GM12878 (cell line): ENCODE data around the gene PLRG1. TPM values are rescaled to one million over a fixed set of nuclear protein-coding genes. Genes with fewer than 3 reads are reported as not detected.

Experiments used
- ATAC-seq: fragments of 200-7000 bp; cut with Tn5 transposase; 3 replicates; pipeline ENCODE4 v1.9.1; 2020; ENCODE audit warnings: mild to moderate bottlenecking, moderate library complexity
- BruUV-seq: library from RNA; stranded (reverse); fragments of 400-500 nt; replicated peaks from 2 replicates; lab custom pipeline; 2021; lab: Mats Ljungman, UMichigan
- CTCF ChIA-PET: fragments of 300-600 bp; sonication (Branson Sonifier 250); formaldehyde crosslinking; extraction: SDS; loops from one replicate; lab custom pipeline; 2021; ENCODE audit warnings: inconsistent platforms; lab: Yijun Ruan, JAX
- POLR2A ChIA-PET: fragments of 350-600 bp; formaldehyde crosslinking; extraction: SDS; loops from one replicate; lab custom pipeline; 2021; ENCODE audit warnings: inconsistent platforms; lab: Charles Lee
- RAD21 ChIA-PET: fragments of 300-600 bp; sonication (Branson Sonifier 250); formaldehyde crosslinking; loops from one replicate; lab custom pipeline; 2023; ENCODE audit warnings: antibody characterized with exemption; ENCODE audit not compliant: unreplicated experiment; lab: Charles Lee
- SMC1A ChIA-PET: fragments of 300-600 bp; sonication (Branson Sonifier 250); formaldehyde crosslinking; loops from one replicate; lab custom pipeline; 2023; ENCODE audit not compliant: unreplicated experiment, uncharacterized antibody; lab: Charles Lee
- DNase-seq: peaks from one replicate; pipeline ENCODE4 v3.0.0-alpha.2; 2011; ENCODE audit warnings: low read depth, low spot score
- FAIRE-seq: peaks from 3 replicates; lab custom pipeline; 2011; peaks lifted over from hg19 to GRCh38; lab: Jason Lieb, UNC
- H2AFZ ChIP-seq: 2 replicates; pipeline ENCODE4 v1.6.0; 2011; ENCODE audit warnings: low read depth, low read length, control low read depth; ENCODE audit not compliant: control insufficient read depth
- H3K27ac ChIP-seq: 2 replicates; pipeline ENCODE4 v1.5.1; 2011; ENCODE audit warnings: control low read depth; ENCODE audit not compliant: control insufficient read depth, insufficient read depth
- H3K27me3 ChIP-seq, 2 experiments: replicated peaks in 1 of 2; 2 replicates each; pipeline versions ENCODE4 v1.6.0 to v1.6.1; 2011; ENCODE audit warnings: low read length in 1 of 2; ENCODE audit not compliant: control insufficient read depth in 2 of 2, insufficient read depth in 2 of 2
- H3K36me3 ChIP-seq, 2 experiments: 2 replicates each; pipeline ENCODE4 v1.5.1; 2011; ENCODE audit warnings: low read length in 1 of 2; ENCODE audit not compliant: control insufficient read depth in 2 of 2, insufficient read depth in 2 of 2
- H3K4me1 ChIP-seq: 2 replicates; pipeline ENCODE4 v1.6.1; 2011; ENCODE audit warnings: mild to moderate bottlenecking, low read length, moderate library complexity, mixed read lengths; ENCODE audit not compliant: control insufficient read depth, insufficient read depth
- H3K4me2 ChIP-seq: 2 replicates; pipeline ENCODE4 v1.6.0; 2011; ENCODE audit warnings: control low read depth; ENCODE audit not compliant: control insufficient read depth, insufficient read depth
- H3K4me3 ChIP-seq: fragments of 200-600 bp; sonication (generic); 2 replicates; pipeline ENCODE4 v1.5.1; 2016
- H3K79me2 ChIP-seq: 2 replicates; pipeline ENCODE4 v1.6.0; 2011; ENCODE audit warnings: low read length; ENCODE audit not compliant: control insufficient read depth, insufficient read depth
- H3K9ac ChIP-seq: 2 replicates; pipeline ENCODE4 v1.8.0; 2011; ENCODE audit warnings: low read length, control low read depth, mixed read lengths; ENCODE audit not compliant: control insufficient read depth, insufficient read depth
- H3K9me3 ChIP-seq: replicated peaks from 3 replicates; pipeline ENCODE4 v1.5.1; 2011; ENCODE audit warnings: mild to moderate bottlenecking, low read length; ENCODE audit not compliant: control insufficient read depth, insufficient read depth
- H4K20me1 ChIP-seq: 2 replicates; pipeline ENCODE4 v1.6.0; 2011; ENCODE audit not compliant: control insufficient read depth, insufficient read depth
- BACH1 ChIP-seq: fragments of 450-650 bp; IDR thresholded peaks from 2 replicates; pipeline ENCODE4 v1.6.1; 2017; ENCODE audit warnings: mild to moderate bottlenecking, borderline replicate concordance
- CHD4 ChIP-seq: fragments of 200-600 bp; sonication (generic); IDR thresholded peaks from 2 replicates; pipeline ENCODE4 v1.6.1; 2016; ENCODE audit warnings: mild to moderate bottlenecking
- CTCF ChIP-seq, 3 experiments: IDR thresholded peaks in 2 of 3; conservative IDR thresholded peaks in 1 of 3; 2 replicates each; pipeline ENCODE4 v1.5.1; 2011; ENCODE audit warnings: low read depth in 3 of 3, low read length in 3 of 3, mild to moderate bottlenecking in 3 of 3, control low read depth in 2 of 3, moderate library complexity in 2 of 3, inconsistent platforms in 1 of 3, mixed read lengths in 1 of 3; ENCODE audit not compliant: control insufficient read depth in 2 of 3, insufficient read depth in 1 of 3; ENCODE audit errors: extremely low read depth in 1 of 3
- ESRRA ChIP-seq: IDR thresholded peaks from 2 replicates; pipeline ENCODE4 v1.6.1; 2012; ENCODE audit warnings: mild to moderate bottlenecking, low read length, improper control_type of control experiment
- JUNB ChIP-seq: IDR thresholded peaks from 2 replicates; pipeline ENCODE4 v1.6.1; 2016; ENCODE audit warnings: antibody characterized with exemption, mild to moderate bottlenecking
- NFXL1 ChIP-seq: fragments of 450-650 bp; IDR thresholded peaks from 2 replicates; pipeline ENCODE4 v1.6.1; 2017; ENCODE audit warnings: antibody characterized with exemption, mild to moderate bottlenecking, borderline replicate concordance
- TARDBP ChIP-seq: IDR thresholded peaks from 2 replicates; pipeline ENCODE4 v1.6.1; 2016; ENCODE audit warnings: borderline replicate concordance
- ZBTB4 ChIP-seq: fragments of 450-650 bp; formaldehyde crosslinking; IDR thresholded peaks from 2 replicates; pipeline ENCODE4 v1.4.0; 2022; ENCODE audit warnings: mild to moderate bottlenecking, moderate library complexity
- in situ Hi-C: fragments of 300-500 bp; cut with MboI; formaldehyde crosslinking; loops from 9 replicates; pipeline ENCODE4 v1.14.3; 2018; ENCODE audit warnings: mixed read lengths
- intact Hi-C: fragments of 100-400 bp; cut with micrococcal nuclease; formaldehyde crosslinking; loops from one replicate; pipeline ENCODE4 v1.14.2; 2022; ENCODE audit not compliant: unreplicated experiment
- polyA plus RNA-seq, 11 experiments: library from polyadenylated mRNA; depleted of rRNA in 4 of 11; unstranded in 6 of 11; stranded (reverse) in 5 of 11; fragments of >200 nt; fragmentation: Nextera tagmentation in 4 of 11; fragmentation: Illumina TruSeq in 1 of 11; extraction: Ambion mirVana in 4 of 11; extraction: Trizol in 1 of 11; gene quantifications; 1 replicate in 1 of 11; 2 replicates in 10 of 11; pipeline versions ENCODE4 v1.2.1 to v1.2.3, GENCODE V29; 2011 to 2016; ENCODE audit warnings: inconsistent platforms in 2 of 11, missing spikeins in 2 of 11, low read depth in 1 of 11
- total RNA-seq, 4 experiments: library from RNA; depleted of rRNA in 3 of 4; stranded (reverse); fragments of >200 nt in 3 of 4; fragmentation: Illumina TruSeq in 1 of 4; extraction: Trizol in 1 of 4; gene quantifications; 2 replicates each; pipeline versions ENCODE4 v1.2.1 to v1.2.3, GENCODE V29; 2013 to 2021
- TF ChIP-seq, protein P1 (sequence below): fragments of 150-350 bp; IDR thresholded peaks from 2 replicates; pipeline ENCODE4 v1.6.1; 2016; ENCODE audit warnings: low read depth, low read length
- TF ChIP-seq, protein P2 (sequence below): fragments of 450-650 bp; IDR thresholded peaks from 2 replicates; pipeline ENCODE4 v1.6.1; 2016; ENCODE audit warnings: mild to moderate bottlenecking

The PLRG1 gene
- total and polyA plus RNA-seq, 10 of the 15 experiments (the other 5 are each of a cell fraction or from before 2014, with no cell fraction given), result 54.7 to 182 (median 111) TPM

- H3K27me3 ChIP-seq, result no peaks in the 10 kb centered on the region; a peak in 1 of 4 replicates
These were observed 33.5 kb upstream of the PLRG1 start for GRCh38 chr4:154583677-154584076.

More at GRCh38 chr4:154583677-154584076, 33.5 kb upstream of the PLRG1 start:
- H3K4me2 ChIP-seq, result no peak overlapping the region
- TF ChIP-seq NFXL1, result no peak
- no peak for TF ChIP-seq ZBTB4 (CRISPR knock-in tag)
- TF ChIP-seq JUNB, result no peak
- no peak for TF ChIP-seq CTCF (IDR thresholded peaks at IDR 0.05 in 2 of 3, conservative IDR thresholded peaks at IDR 0.05 in 1 of 3; ENCODE audit: control insufficient read depth in 2 of 3, extremely low read depth in 1 of 3, insufficient read depth in 1 of 3, low read depth in 3 of 3, low read length in 3 of 3)
- TF ChIP-seq BACH1, result no peak
- TF ChIP-seq, protein P1, sequence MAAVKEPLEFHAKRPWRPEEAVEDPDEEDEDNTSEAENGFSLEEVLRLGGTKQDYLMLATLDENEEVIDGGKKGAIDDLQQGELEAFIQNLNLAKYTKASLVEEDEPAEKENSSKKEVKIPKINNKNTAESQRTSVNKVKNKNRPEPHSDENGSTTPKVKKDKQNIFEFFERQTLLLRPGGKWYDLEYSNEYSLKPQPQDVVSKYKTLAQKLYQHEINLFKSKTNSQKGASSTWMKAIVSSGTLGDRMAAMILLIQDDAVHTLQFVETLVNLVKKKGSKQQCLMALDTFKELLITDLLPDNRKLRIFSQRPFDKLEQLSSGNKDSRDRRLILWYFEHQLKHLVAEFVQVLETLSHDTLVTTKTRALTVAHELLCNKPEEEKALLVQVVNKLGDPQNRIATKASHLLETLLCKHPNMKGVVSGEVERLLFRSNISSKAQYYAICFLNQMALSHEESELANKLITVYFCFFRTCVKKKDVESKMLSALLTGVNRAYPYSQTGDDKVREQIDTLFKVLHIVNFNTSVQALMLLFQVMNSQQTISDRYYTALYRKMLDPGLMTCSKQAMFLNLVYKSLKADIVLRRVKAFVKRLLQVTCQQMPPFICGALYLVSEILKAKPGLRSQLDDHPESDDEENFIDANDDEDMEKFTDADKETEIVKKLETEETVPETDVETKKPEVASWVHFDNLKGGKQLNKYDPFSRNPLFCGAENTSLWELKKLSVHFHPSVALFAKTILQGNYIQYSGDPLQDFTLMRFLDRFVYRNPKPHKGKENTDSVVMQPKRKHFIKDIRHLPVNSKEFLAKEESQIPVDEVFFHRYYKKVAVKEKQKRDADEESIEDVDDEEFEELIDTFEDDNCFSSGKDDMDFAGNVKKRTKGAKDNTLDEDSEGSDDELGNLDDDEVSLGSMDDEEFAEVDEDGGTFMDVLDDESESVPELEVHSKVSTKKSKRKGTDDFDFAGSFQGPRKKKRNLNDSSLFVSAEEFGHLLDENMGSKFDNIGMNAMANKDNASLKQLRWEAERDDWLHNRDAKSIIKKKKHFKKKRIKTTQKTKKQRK, result no peak
- TF ChIP-seq TARDBP, result no peak
- TF ChIP-seq, protein P2, sequence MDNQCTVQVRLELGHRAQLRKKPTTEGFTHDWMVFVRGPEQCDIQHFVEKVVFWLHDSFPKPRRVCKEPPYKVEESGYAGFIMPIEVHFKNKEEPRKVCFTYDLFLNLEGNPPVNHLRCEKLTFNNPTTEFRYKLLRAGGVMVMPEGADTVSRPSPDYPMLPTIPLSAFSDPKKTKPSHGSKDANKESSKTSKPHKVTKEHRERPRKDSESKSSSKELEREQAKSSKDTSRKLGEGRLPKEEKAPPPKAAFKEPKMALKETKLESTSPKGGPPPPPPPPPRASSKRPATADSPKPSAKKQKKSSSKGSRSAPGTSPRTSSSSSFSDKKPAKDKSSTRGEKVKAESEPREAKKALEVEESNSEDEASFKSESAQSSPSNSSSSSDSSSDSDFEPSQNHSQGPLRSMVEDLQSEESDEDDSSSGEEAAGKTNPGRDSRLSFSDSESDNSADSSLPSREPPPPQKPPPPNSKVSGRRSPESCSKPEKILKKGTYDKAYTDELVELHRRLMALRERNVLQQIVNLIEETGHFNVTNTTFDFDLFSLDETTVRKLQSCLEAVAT, result no peak
- TF ChIP-seq CHD4, result no peak
- no peak for TF ChIP-seq ESRRA
- no peaks in the 10 kb centered on the region for H3K9me3 ChIP-seq
- no peaks in the 10 kb centered on the region for H4K20me1 ChIP-seq
- no peak for FAIRE-seq
- H3K4me3 ChIP-seq, result no peak overlapping the region
- H3K36me3 ChIP-seq, result no peaks in the 10 kb centered on the region
- in situ Hi-C loops, result no loop called here
- intact Hi-C loops, result no loop called here
- ATAC-seq, result no peak
- no peaks in the 10 kb centered on the region for H3K79me2 ChIP-seq
- ChIA-PET SMC1A (no interaction called here), RAD21 (no interaction called here), CTCF (no interaction called here), POLR2A (no interaction called here)
- BruUV-seq, result no TSS peak
- H3K27ac ChIP-seq, result no peak overlapping the region
- DNase-seq, result no peak
- H3K4me1 ChIP-seq, result no peaks in the 10 kb centered on the region
- H2AFZ ChIP-seq, result no peak overlapping the region
- H3K9ac ChIP-seq, result no peak overlapping the region
